D721Med (cell line): ENCODE results near the gene MMP27.

ENCODE experiments used
- DNase-seq: peaks from one replicate; pipeline ENCODE4 v3.0.0; 2011; ENCODE audit warnings: low spot score; ENCODE audit not compliant: insufficient read length
- FAIRE-seq: peaks from 2 replicates; lab custom pipeline; 2011; peaks lifted over from hg19 to GRCh38; lab: Jason Lieb, UNC
- CTCF ChIP-seq: IDR thresholded peaks from 2 replicates; pipeline ENCODE4 v1.5.1; 2012; ENCODE audit warnings: mild to moderate bottlenecking, control low read depth; ENCODE audit not compliant: insufficient read depth; ENCODE audit errors: missing control alignments

Gene MMP27

GRCh38 chr11:102685754-102686153 is 19.8 kb downstream of the MMP27 start:
- DNase-seq (no peak), FAIRE-seq (no peak)
- TF ChIP-seq CTCF = no peak

- FAIRE-seq (no peak), DNase-seq (no peak)
- no peak for TF ChIP-seq CTCF
Measured at GRCh38 chr11:102685338-102685737, 20.2 kb downstream of the MMP27 start.

GRCh38 chr11:102683277-102683676 is 22.3 kb downstream of the MMP27 start:
- FAIRE-seq (no peak), DNase-seq (no peak)
- TF ChIP-seq CTCF = no peak

- TF ChIP-seq CTCF = no peak
- no peak for DNase-seq
- no peak for FAIRE-seq
Measured at GRCh38 chr11:102680945-102681344, 24.6 kb downstream of the MMP27 start.

GRCh38 chr11:102678022-102678421 is 27.5 kb downstream of the MMP27 start:
- FAIRE-seq (no peak), DNase-seq (no peak)
- TF ChIP-seq CTCF = no peak

GRCh38 chr11:102676084-102676483 is 29.5 kb downstream of the MMP27 start:
- FAIRE-seq (no peak), DNase-seq (no peak)
- no peak for TF ChIP-seq CTCF

- no peak for TF ChIP-seq CTCF
- FAIRE-seq (no peak), DNase-seq (no peak)
Measured at GRCh38 chr11:102669664-102670063, 35.9 kb downstream of the MMP27 start.
